Endothelial cell of umbilical vein (primary cell): ENCODE results near the gene PLXNA4. TPM values are rescaled to one million over a fixed set of nuclear protein-coding genes. Genes with fewer than 3 reads are reported as not detected.

Experiments
- BruUV-seq: library from RNA; stranded (reverse); fragments of 400-500 nt; replicated peaks from 2 replicates; lab custom pipeline; 2021; lab: Mats Ljungman, UMichigan
- CTCF ChIA-PET: fragments of 300-600, 350-600 bp; sonication (Branson Sonifier 250); formaldehyde crosslinking; loops from one replicate; lab custom pipeline; 2021; ENCODE audit warnings: antibody characterized with exemption, inconsistent platforms; lab: Charles Lee
- POLR2A ChIA-PET: fragments of 300-600, 350-600 bp; sonication (Branson Sonifier 250); formaldehyde crosslinking; loops from one replicate; lab custom pipeline; 2021; ENCODE audit warnings: antibody characterized with exemption, inconsistent platforms; lab: Charles Lee
- DNase-seq: peaks from one replicate; pipeline ENCODE4 v3.0.0-alpha.2; 2011; ENCODE audit warnings: low read depth, low spot score
- FAIRE-seq: peaks from 2 replicates; lab custom pipeline; 2011; peaks lifted over from hg19 to GRCh38; lab: Jason Lieb, UNC
- H2AFZ ChIP-seq: 2 replicates; pipeline ENCODE4 v1.6.0; 2012; ENCODE audit warnings: low read depth, low read length, control low read depth, inconsistent platforms
- H3K27ac ChIP-seq: 2 replicates; pipeline ENCODE4 v1.5.1; 2011; ENCODE audit warnings: low read depth, mild to moderate bottlenecking, control low read depth, low read length, moderate library complexity; ENCODE audit not compliant: insufficient read depth
- H3K27me3 ChIP-seq, 2 experiments: 2 replicates each; pipeline versions ENCODE4 v1.6.0 to v1.6.1; 2011; ENCODE audit warnings: low read length in 2 of 2, mixed read lengths in 1 of 2; ENCODE audit not compliant: control insufficient read depth in 2 of 2, insufficient read depth in 2 of 2
- H3K36me3 ChIP-seq, 2 experiments: 2 replicates in 1 of 2; 3 replicates in 1 of 2; pipeline ENCODE4 v1.5.1; 2011; ENCODE audit warnings: low read length in 2 of 2, mild to moderate bottlenecking in 1 of 2, moderate library complexity in 1 of 2; ENCODE audit not compliant: control insufficient read depth in 2 of 2, insufficient read depth in 2 of 2; ENCODE audit errors: extremely low read depth in 1 of 2
- H3K4me1 ChIP-seq: 3 replicates; pipeline ENCODE4 v1.5.1; 2011; ENCODE audit warnings: mild to moderate bottlenecking, low read length; ENCODE audit not compliant: control insufficient read depth, insufficient read depth; ENCODE audit errors: extremely low read depth
- H3K4me2 ChIP-seq: 2 replicates; pipeline ENCODE4 v1.6.1; 2011; ENCODE audit warnings: low read length, control low read depth, mixed read lengths; ENCODE audit not compliant: insufficient read depth
- H3K4me3 ChIP-seq, 3 experiments: fragments of 200-600 bp in 1 of 3; sonication (generic), shearing (Covaris generic) in 1 of 3; replicated peaks in 1 of 3; 2 replicates each; pipeline ENCODE4 v1.5.1; 2011 to 2016; ENCODE audit warnings: control low read depth in 3 of 3, low read length in 3 of 3, mild to moderate bottlenecking in 2 of 3, inconsistent platforms in 1 of 3, low read depth in 1 of 3, moderate library complexity in 1 of 3; ENCODE audit not compliant: insufficient read depth in 1 of 3
- H3K79me2 ChIP-seq: 2 replicates; pipeline ENCODE4 v1.6.0; 2012; ENCODE audit warnings: low read length, inconsistent platforms; ENCODE audit not compliant: control insufficient read depth, insufficient read depth
- H3K9ac ChIP-seq: replicated peaks from 2 replicates; pipeline ENCODE3; 2011; ENCODE audit warnings: low read length, control low read depth; ENCODE audit not compliant: insufficient read depth; ENCODE audit errors: extremely low read depth
- H3K9me1 ChIP-seq: replicated peaks from 3 replicates; pipeline ENCODE4 v1.6.0; 2011; ENCODE audit warnings: mild to moderate bottlenecking, low read length; ENCODE audit not compliant: control insufficient read depth, insufficient read depth; ENCODE audit errors: extremely low read depth
- H3K9me3 ChIP-seq: replicated peaks from 2 replicates; pipeline ENCODE4 v1.5.1; 2012; ENCODE audit warnings: low read length, inconsistent platforms; ENCODE audit not compliant: control insufficient read depth, insufficient read depth
- H4K20me1 ChIP-seq: replicated peaks from 2 replicates; pipeline ENCODE3; 2011; ENCODE audit warnings: mild to moderate bottlenecking, low read length; ENCODE audit not compliant: control insufficient read depth, insufficient read depth; ENCODE audit errors: extremely low read depth
- EZH2 ChIP-seq: IDR thresholded peaks from 2 replicates; pipeline ENCODE4 v1.6.1; 2012; ENCODE audit warnings: borderline replicate concordance, low read depth, mild to moderate bottlenecking, moderate library complexity, low read length, inconsistent platforms; ENCODE audit not compliant: severe bottlenecking
- FOS ChIP-seq: IDR thresholded peaks from 2 replicates; pipeline ENCODE4 v1.6.1; 2011; ENCODE audit warnings: mild to moderate bottlenecking, low read length, moderate library complexity, borderline replicate concordance; ENCODE audit not compliant: insufficient read depth
- GATA2 ChIP-seq: IDR thresholded peaks from 2 replicates; pipeline ENCODE4 v1.7.0; 2011; ENCODE audit warnings: low read depth, mild to moderate bottlenecking, moderate library complexity, mixed read lengths, low read length; ENCODE audit not compliant: insufficient read length, insufficient read depth
- MYC ChIP-seq: IDR thresholded peaks from one replicate; pipeline ENCODE4 v1.6.1; 2011; ENCODE audit warnings: mild to moderate bottlenecking, low read depth, low read length
- POLR2AphosphoS5 ChIP-seq: IDR thresholded peaks from 2 replicates; pipeline ENCODE4 v1.6.1; 2012; ENCODE audit warnings: low read depth, mild to moderate bottlenecking, control low read depth, low read length, moderate library complexity; ENCODE audit not compliant: insufficient read depth
- dilution Hi-C: fragments of 300-500 bp; cut with MboI; formaldehyde crosslinking; loops from one replicate; pipeline ENCODE4 v1.15.0; 2019; ENCODE audit warnings: low sequenced_read_pairs; ENCODE audit not compliant: extremely low pct_ligation_motif_present
- intact Hi-C: fragments of 100-400 bp; cut with micrococcal nuclease; formaldehyde crosslinking; loops from one replicate; pipeline ENCODE4 v1.10.0; 2022
- polyA plus RNA-seq, 4 experiments: library from polyadenylated mRNA; depleted of rRNA in 3 of 4; stranded (reverse) in 3 of 4; unstranded in 1 of 4; fragments of >200 nt; gene quantifications; 2 replicates each; pipeline versions ENCODE4 v1.2.1 to v1.2.3, GENCODE V29; 2011 to 2012; ENCODE audit warnings: missing spikeins in 1 of 4
- total RNA-seq: library from RNA; stranded (reverse); gene quantifications from 2 replicates; pipeline ENCODE4 v1.2.3, GENCODE V29; 2021
- TF ChIP-seq, protein P1 (sequence below), 2 donors: IDR thresholded peaks; 1 replicate in 1 of 2; 2 replicates in 1 of 2; pipeline ENCODE4 v1.5.1; 2011; ENCODE audit warnings: low read length in 2 of 2, mild to moderate bottlenecking in 2 of 2, moderate library complexity in 2 of 2, control low read depth in 1 of 2, inconsistent platforms in 1 of 2, low read depth in 1 of 2; ENCODE audit not compliant: insufficient read depth in 1 of 2; ENCODE audit errors: extremely low read depth in 1 of 2
- TF ChIP-seq, protein P2 (sequence below): IDR thresholded peaks from 2 replicates; pipeline ENCODE4 v1.6.1; 2011; ENCODE audit not compliant: insufficient read depth, insufficient read length

PLXNA4 gene
- total and polyA plus RNA-seq, 2 donors (not counting 3 experiments of a cell fraction or from before 2014, with no cell fraction given), result 12.1 to 20.4 TPM

DNA sequence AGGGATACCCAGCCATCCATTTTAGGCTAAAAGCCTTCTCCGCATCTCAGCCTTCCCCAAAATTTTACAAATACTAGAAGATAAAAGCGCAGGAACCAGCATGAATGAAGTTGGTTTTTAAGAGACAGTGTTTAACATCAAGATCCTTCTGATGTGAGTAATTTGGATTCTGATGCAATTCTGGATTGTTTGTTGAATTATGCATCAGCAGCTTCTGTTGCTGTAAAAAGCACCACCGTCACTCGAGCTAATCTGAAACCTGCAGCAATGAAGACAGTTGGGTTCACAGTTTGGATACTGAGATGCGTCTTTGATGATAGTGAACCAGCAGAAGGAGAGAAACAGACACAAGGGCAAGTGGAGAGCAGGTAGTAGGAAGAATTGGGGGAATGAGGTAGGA is 179.2 kb downstream of the PLXNA4 start:
- Histone ChIP-seq H3K79me2 (no peaks in the 10 kb centered on the region), H3K9me3 (no peaks in the 10 kb centered on the region), H3K9ac (no peak overlapping the region), H3K36me3 (no peaks in the 10 kb centered on the region), H3K27me3 (no peaks in the 10 kb centered on the region), H3K4me2 (no peak overlapping the region), H3K4me3 (no peak overlapping the region), H2AFZ (no peak overlapping the region), H3K4me1 (no peaks in the 10 kb centered on the region), H3K9me1 (no peaks in the 10 kb centered on the region), H3K27ac (no peak overlapping the region), H4K20me1 (no peaks in the 10 kb centered on the region)
- no peak for FAIRE-seq
- intact Hi-C loops, result no loop called here
- dilution Hi-C loops, result no loop called here
- ChIA-PET POLR2A (no interaction called here), CTCF (interaction anchor here (1.5 to 3.9 kb wide), 2 partner anchors 11 to 184 kb away, joined by 4 to 12 read pairs; no protein-coding TSS in a partner anchor)
- BruUV-seq, result no TSS peak
- DNase-seq, result no peak
- TF ChIP-seq FOS (no peak), EZH2 (no peak), GATA2 (no peak), POLR2AphosphoS5 (no peak), MYC (no peak)
- TF ChIP-seq, protein P1, sequence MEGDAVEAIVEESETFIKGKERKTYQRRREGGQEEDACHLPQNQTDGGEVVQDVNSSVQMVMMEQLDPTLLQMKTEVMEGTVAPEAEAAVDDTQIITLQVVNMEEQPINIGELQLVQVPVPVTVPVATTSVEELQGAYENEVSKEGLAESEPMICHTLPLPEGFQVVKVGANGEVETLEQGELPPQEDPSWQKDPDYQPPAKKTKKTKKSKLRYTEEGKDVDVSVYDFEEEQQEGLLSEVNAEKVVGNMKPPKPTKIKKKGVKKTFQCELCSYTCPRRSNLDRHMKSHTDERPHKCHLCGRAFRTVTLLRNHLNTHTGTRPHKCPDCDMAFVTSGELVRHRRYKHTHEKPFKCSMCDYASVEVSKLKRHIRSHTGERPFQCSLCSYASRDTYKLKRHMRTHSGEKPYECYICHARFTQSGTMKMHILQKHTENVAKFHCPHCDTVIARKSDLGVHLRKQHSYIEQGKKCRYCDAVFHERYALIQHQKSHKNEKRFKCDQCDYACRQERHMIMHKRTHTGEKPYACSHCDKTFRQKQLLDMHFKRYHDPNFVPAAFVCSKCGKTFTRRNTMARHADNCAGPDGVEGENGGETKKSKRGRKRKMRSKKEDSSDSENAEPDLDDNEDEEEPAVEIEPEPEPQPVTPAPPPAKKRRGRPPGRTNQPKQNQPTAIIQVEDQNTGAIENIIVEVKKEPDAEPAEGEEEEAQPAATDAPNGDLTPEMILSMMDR (IDR thresholded peaks at IDR 0.05; ENCODE audit: extremely low read depth in 1 of 2, insufficient read depth in 1 of 2, low read depth in 1 of 2, low read length in 2 of 2), result no peak
- TF ChIP-seq, protein P2, sequence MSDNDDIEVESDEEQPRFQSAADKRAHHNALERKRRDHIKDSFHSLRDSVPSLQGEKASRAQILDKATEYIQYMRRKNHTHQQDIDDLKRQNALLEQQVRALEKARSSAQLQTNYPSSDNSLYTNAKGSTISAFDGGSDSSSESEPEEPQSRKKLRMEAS, result no peak
